Measurements from ENCODE around the gene CAMK1D.
"Not testable (repeated sequence)": the region's sequence is repeated elsewhere in the genome, so short reads cannot be mapped to it uniquely, and the experiment has no call there.

CAMK1D gene

DNA sequence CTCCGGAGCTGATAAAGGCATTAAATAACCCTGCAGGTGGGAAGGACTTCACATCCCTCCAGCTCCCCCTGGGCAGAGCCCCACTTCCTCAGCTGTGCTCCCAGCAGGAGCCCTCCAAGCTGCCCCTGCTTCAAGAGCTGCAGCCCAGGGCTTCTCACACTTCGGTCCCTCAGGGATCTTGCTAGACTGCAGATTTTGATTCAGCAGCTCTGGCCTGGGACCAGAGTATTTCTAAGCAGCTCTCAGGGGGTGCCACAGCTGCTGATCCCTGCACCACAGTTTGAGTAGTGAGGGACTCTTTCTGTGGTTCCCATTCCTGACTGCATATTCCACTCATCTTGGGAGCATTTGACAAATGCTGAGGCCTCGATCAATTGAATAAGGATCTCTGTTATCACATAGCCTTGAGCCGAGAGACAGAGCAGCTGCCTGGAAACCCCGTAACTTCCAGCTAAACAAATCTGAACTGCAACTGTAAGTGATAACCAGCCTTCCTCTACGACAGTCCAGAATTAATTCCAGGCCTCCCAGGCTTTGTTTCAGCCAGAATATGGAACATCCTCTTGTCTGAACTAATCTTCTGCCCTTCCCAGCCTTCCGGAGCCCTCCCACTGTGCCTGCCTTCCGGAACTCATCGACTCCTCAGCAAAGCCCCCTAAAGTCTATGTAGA, 490.7 kb downstream of the CAMK1D start:
- no peak for DNase-seq (ENCODE audit: low read depth in 2 of 3, low spot score in 2 of 3)

DNA sequence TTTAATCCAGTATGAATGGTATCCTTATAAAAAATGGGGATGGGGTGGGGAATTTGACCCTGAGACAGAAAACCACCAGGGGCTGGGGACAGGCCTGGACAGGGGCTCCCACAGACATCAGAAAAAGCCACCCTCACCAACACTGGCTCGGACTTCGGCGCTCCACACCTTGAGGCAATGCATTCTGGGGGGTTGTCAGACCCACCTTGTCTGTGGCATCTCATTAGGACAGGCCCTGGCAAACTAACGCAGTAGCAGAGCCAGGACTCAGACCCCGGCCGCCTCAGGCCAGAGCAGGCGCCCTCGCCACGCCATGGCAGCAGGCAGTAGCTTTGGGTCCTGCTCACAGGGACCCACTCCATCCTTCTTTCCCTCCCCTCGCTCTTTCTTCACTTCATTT, 492.1 kb downstream of the CAMK1D start:
- DNase-seq (ENCODE audit: low read depth in 2 of 3, low spot score in 2 of 3): no peak

DNA sequence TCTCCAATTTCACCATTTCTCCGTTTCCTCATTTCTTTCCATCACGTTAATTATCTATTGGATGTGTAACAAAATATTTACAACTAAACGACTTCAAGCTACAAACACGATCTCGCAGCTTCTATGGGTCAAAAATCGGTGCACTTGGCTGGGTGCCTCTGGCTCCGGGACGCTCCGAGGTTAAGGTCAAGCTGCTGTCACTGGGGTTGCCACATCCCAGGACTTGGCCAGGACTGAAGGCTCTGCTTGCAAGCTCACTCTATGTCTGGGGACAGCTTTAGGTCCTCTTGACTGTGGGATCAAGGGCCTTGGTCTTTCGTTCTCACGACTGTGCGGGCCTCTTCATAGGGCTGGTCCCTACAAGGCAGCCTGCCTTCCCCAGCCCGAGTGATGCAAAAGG, 492.5 kb downstream of the CAMK1D start:
- DNase-seq (ENCODE audit: low read depth in 2 of 3, low spot score in 2 of 3): no peak

DNA sequence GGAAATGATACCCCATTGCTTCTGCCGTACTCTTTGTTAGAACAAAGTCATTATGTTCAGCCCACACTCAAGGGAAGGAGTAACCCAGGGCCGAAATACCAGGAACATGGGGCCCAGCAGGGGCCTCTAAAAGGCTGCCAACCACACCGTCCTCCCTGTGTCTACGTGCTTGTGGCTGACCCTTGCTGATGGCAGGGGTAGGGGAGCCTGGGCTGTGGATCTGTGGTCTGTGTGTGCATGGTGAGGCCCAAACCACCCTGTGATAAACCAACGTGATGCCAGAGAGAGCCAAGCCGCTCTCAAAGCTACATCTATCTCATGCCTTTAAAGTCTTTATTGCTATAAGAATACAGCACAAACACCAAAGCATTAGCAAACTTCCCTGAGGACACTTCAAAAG, 493.0 kb downstream of the CAMK1D start:
- no peak for DNase-seq (ENCODE audit: low read depth in 2 of 3, low spot score in 2 of 3)

DNA sequence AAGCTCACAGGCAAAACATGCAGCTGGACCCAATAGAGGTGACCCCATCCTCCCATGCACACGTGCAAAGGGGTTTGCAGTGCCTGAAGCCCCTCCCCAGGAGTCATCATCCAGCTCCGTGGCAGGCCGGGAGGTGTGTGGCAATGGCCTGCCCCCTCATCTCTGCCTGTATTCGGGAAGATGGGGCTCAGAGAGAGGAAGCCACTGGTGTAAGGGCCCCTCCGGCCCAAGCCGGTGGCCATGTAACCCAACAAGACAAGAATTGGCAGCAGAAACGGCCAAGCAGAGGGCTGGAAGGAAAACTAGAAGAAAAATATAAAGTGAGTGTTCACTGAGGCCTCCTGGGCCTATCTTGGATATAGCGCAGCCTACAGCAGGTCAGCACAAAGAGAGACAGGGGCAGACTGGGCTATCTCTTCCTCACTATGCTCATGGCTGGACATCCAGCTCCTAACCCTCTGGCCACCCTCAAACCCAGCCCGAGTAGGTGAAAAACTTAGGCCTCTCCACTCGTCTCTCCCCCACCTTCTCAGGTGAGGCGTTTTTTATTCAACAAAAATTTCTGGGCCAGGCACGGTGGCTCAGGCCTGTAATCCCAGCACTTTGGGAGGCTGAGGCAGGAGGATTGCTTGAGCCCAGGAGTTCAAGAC, 494.1 kb downstream of the CAMK1D start:
- DNase-seq (ENCODE audit: low read depth in 2 of 3, low spot score in 2 of 3): no peak

DNA sequence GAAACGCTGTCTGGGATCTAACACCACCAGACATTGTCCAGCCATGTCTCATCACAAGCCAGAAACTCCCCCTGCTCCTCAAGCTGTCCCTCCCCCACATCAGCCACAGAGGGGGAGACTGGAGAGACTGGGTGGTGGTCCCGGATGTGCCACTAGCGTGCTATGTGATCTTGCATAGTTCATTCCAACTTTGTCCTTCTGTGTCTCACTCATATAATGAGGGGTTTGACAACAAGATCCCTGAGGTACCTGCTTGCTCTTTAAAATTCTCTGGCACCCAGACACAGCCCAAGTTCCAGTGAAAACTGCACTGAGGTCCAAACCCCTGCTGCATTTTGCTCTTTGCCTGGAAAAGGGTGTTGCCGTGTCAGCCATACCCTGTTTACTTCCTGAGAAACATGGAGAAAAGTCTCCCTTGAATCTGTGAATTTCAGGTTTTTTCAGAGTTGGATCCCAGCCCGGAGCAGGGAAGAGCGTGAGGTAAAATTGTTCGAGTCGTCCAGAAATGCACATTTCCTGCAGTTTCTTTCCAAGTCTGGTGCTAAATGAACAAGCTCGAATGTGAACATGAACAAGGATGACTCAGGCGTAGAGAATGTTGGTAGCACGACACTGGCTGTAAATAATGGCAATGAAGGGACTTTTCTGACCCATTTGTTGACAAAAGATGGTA, 495.6 kb downstream of the CAMK1D start:
- DNase-seq (ENCODE audit: low read depth in 2 of 3, low spot score in 2 of 3): no peak

DNA sequence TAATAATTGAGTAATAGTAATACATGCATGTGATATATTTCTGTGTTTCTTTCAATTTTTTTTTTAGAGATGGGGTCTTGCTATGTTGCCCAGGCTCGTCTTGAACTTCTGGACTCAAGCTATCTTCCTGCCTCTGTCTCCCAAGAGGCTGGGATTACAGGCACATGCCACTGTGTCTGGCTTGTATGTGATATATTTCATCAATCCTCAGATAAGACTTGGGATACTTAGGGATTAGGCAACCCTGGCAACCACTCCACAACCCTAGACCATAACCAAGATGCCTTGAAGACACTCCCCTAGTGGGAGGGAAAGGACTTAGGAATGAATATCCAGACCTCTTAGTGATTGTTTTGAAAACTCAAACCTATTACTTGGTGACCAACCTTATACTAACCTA, 497.4 kb downstream of the CAMK1D start:
- DNase-seq (ENCODE audit: low read depth in 2 of 3, low spot score in 2 of 3): no peak

DNA sequence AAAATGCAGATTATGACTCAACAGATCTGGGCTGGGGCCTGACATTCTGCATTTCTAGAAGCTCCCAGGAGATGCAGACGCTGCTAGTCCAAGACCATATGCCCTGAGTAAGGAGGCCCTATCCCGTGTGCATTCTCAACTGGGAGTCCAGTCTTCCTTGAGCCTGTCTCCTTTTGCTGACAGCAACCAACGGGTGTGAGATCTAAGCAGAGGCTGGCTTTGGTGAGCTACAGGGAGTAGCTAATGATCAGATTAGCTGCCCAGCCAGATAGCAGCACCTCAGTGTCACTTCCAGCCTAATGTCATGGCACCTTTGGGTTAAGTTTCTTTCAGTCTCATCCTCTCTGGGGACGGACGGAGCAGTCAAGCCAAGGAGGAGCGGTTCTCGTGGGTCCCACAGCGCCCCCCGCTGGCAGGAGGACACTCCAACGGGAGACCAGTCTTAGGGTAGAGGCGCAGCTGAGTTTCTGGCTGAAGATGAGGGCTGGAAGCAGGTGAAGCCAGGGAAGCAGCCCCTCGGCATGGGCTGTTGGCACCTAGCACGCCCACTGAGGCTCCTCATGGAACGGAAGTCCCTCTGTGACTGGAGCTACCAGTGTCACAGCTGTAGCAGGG, 498.1 kb downstream of the CAMK1D start:
- peak in 2 of 3 experiments; percentile 4 to 26 for DNase-seq (ENCODE audit: low read depth in 2 of 3, low spot score in 2 of 3)

DNA sequence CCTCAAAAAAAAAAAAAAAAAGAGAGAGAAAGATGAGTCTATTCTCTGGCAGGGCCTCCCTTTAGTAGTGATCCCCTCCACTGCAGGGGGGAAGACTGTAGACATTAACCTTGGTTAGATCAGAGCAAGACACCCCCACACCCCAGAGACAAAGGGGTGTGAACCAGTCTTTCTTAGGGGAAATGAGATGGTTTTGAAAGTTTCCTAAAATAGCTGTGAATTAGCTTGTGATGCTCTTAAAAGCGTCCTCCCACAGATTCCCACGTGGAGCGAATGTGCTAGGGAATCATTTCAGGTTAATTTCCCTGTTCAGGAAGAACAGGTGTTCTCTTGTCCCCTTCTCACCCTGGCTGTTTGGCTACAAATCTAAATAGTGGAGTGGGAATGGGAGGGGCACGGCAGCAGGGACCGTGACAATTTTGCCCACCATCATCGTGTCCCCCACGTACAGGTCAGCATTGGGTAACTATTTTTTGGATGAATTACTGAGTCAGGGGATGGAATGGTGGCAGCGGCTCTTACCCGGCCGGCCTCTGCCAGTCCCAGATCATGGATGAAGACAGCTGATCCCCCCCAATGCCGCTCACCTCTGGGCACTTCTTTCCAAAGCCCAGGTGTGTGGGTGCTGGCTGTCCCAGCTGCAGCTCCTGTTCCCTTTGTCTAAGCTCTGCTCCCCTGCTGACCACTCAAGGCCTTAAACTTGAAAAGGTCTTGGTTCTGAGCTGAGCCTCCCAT, 499.3 kb downstream of the CAMK1D start:
- DNase-seq (ENCODE audit: low read depth in 2 of 3, low spot score in 2 of 3): no peak

DNA sequence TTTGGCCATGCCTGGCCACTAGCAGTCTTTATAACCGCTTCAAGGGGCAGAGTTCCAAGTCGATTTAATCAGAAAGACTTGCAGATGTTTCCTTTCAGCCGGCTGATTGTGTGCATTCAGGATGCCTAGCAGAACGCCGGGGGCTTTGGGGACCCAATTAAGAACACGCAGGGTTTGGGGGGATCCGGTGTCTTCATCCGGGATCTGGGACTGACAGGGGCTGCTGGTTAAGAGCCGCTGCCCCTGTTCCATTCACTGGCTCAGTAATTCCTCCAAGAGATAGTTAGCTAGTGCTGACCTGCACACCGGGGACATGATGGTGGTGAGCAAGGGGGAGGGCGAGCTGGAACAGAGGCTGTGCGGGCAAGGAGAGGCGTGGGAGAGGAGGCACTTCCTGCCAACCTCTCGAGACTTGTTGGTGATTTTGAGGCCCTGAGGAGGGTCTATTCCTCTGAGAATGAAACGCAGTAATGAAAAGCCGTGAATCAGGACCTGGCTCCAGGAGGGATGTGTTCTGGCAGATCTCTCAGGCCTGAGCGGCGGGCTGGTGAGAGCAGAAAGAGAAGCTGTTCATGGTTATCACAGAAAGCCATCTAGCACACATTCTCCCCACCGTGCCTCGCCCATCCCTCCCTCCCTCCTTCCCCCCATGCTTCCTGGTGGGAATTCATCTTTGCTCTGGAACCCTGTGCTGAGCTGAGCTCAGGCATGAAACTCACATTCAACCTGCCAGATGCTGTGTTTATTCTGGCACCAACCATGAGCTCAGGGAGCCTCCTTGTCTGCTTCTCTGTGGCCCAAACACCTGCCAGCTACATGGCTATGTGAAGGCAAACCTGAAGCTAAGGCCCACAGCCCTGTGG, 500.2 kb downstream of the CAMK1D start:
- DNase-seq (ENCODE audit: low read depth in 2 of 3, low spot score in 2 of 3): no peak

DNA sequence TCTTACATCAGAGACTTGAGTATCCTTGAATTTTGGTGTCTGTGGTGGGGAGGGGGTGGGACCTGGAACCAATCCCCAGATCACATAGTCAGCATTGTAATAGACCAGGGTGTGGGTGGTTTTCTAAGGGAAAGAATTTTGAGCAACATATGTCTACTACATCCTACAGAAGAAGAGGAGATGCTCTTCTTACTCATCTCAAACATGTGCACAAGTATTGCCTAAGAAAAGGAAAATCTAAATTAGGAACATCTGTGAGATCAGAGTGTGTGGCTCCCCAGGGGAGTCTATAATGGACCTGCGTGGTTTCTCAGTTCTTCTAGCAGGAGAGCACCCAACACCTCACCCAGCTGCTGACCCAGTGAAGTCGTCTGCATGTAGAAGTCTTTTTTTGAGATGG, 503.3 kb downstream of the CAMK1D start:
- DNase-seq (ENCODE audit: low read depth in 2 of 3, low spot score in 2 of 3): no peak

DNA sequence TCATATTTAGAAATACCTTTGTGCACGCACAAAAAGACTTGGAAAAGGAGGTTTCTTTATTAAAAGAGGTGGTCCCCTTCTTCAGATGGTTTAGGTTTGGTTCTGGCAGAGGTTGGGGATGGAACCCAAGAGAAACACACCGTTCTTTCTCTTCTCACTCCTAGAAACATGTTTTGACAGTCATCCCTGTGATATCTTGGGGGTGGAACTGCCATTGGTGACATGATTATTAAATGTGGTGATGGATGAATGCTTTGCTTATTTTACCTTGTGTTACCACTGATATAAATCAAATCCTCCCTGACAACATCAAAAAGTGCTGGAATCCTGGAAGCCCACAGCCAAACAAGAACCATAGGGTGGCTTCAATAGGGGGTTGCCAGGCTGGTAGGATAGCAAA, 505.6 kb downstream of the CAMK1D start:
- no peak for DNase-seq (ENCODE audit: low read depth in 2 of 3, low spot score in 2 of 3)

DNA sequence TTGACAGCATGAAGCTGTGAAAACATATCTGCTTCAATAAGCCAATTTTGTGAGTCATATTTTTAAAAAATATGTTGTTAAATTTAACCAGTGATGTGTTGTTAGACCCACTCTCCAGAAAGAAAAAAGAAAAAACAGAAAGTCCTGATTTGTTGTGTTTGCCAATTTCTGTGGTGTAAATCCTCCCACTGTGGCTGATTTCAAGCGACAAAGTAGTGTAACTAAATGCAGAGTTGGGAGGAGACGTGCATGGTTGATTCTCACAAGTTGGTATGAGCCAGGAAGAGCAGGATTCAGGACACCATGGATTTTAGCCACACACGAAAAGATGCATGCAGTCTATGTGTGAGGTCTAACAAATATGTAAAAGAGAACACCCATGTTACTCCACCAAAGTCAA, 513.1 kb downstream of the CAMK1D start:
- no peak for DNase-seq (ENCODE audit: low read depth in 2 of 3, low spot score in 2 of 3)

DNA sequence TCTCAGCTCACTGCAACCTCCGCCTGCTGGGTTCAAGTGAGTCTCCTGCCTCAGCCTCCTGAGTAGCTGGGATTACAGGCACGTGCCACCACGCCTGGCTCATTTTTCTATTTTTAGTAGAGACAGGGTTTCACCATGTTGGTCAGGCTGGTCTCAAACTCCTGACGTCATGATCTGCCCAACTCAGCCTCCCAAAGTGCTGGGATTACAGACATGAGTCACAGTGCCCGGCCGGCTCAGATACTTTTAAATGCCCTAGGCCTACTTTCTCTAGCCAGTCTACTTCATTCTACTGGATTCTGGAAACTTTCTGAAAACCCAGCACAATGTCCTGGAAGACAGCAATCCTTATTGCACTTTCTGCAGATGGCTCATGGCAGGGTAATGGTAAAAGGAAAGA, 516.2 kb downstream of the CAMK1D start:
- not testable (repeated sequence) for DNase-seq (ENCODE audit: low read depth in 2 of 3, low spot score in 2 of 3)

DNA sequence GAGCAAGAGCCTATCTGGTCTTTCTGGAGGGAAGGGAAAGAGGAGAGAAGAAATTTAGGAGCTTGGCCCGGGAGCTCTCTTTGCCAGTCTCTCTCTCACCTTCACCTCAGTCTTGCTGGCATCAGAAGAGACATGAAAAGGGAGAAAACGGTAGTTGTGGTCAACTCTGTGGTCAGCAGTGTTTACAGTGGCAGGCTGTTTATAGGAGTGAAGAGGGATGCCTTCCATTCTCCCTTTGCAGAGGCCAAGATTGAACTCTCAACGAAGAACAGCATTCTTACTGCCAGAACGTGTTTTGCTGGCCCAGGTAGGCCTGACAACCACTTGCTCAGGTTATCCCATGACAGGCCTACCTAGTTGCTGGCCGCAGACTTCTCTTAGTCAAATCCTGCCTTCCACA, 518.9 kb downstream of the CAMK1D start:
- no peak for DNase-seq (ENCODE audit: low read depth in 2 of 3, low spot score in 2 of 3)

DNA sequence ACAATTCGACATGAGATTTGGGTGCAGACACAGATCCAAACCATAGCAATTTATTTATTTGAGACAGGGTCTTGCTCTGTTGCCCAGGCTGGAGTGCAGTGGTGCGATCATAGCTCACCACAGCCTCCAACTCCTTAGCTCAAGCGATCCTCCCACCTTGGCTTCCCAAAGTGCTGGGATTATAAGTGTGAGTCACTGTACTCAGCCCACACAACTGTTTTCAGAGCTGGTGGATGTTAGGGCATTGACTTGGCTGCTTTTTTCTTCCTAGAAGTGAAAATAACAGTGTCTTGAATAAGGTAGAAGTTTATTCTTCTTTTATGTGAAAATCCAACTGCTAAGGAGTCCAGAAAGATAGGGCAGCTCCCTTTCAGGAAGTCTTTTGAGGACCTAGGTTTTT, 520.1 kb downstream of the CAMK1D start:
- no peak for DNase-seq (ENCODE audit: low read depth in 2 of 3, low spot score in 2 of 3)

DNA sequence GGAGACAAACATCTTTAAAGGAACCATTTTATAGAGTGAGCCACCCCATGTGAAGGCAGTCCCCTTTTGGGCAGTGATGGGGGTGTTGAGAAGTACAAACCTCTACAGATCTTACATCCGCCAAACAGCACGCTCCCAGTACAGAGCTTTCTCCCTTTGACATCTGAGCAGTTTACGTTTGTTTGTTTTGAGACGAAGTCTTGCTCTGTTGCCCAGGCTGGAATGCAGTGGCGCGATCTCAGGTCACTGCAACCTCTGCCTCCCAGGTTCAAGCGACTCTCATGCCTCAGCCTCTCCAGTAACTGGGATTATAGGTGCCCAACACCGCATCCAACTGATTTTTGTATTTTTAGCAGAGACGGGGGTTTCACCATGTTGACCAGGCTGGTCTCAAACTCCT, 523.2 kb downstream of the CAMK1D start:
- no peak for DNase-seq (ENCODE audit: low read depth in 2 of 3, low spot score in 2 of 3)

DNA sequence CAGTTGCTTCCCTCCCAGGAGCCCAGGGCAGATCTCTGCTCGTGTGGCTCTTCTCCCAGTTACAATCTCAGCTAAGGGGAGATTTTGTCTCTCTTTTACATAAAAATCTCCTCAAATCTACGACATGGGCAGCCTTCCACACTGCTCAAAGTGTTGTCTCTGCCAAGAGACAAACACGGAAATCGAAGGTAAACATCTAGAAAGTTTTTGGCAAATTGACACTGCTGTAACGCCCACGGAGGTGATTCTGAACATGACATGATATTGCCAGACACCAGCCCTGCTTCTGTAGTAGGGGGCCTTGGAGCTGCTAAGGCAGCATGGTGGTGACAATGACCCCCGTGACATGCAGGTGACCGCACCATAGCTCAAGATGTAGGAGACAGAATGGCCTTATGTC, 523.8 kb downstream of the CAMK1D start:
- DNase-seq (ENCODE audit: low read depth in 2 of 3, low spot score in 2 of 3): no peak

DNA sequence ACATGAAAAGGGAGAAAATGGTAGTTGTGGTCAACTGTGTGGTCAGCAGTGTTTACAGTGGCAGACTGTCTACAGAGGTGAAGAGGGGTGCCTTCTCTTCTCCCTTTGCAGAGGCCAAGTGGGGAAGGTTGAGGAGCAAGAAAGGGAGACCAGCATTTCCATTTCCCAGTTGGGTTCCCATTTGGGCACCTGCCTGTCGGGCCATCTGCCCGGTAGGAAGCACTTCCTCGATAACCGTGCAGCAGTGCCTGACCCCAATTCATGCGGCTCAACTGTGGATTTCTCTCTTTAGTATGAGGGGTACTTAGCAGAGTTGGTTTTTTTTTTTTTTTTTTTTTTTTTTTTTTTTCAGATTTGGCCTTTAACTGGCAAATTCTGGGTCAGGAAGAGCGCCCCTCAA, 525.2 kb downstream of the CAMK1D start:
- DNase-seq (ENCODE audit: low read depth in 2 of 3, low spot score in 2 of 3): no peak

DNA sequence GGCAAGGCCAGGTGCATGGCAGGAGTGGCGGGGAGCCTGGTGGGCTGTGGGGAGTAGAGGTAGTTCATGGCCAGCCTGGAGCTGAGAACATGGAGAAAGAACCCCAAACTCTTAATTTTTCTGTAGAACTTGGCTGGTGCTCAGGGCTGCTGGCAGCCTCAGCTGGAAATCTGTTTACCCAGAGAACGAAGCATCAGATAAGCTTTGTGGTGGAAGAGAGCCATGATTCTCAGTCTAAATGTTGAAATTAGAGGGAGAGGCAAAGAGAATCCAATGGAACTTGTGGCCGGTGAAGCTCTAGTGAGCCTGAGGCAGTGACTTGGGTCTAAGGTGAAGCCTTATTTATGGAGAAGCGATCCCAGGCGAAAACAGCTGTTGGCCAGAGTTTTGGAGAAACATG, 525.8 kb downstream of the CAMK1D start:
- no peak for DNase-seq (ENCODE audit: low read depth in 2 of 3, low spot score in 2 of 3)

DNA sequence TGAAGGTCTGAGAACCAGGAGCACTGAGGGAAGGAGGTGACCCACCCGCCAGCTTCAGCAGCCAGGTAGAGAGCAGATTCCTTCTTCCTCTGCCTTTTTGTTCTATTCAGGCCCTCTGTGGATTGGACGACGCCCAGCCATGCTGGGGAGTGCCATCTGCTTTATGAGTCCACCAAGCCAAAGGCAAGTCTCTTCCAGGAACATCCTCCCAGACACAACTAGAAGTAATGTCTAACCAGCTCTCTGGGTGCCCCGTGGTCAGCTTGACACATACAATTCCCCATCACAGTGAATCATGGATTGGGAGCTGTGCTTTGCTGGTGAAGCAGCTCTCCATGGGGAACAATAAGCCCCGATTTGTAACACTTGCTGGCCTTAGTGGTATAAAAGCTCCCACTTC, 526.9 kb downstream of the CAMK1D start:
- no peak for DNase-seq (ENCODE audit: low read depth in 2 of 3, low spot score in 2 of 3)
